Hepatocyte (in vitro differentiated cells): ENCODE data around the gene LAG3.

ENCODE experiments used
- CTCF ChIP-seq: fragments of 200-600 bp; sonication (generic); IDR thresholded peaks from 2 replicates; pipeline ENCODE4 v1.5.1; 2016; ENCODE audit warnings: antibody characterized with exemption, mild to moderate bottlenecking; ENCODE audit not compliant: poor library complexity
- EZH2 ChIP-seq: fragments of 200-600 bp; sonication (generic); IDR thresholded peaks from 2 replicates; pipeline ENCODE4 v1.6.1; 2016; ENCODE audit warnings: antibody characterized with exemption, mild to moderate bottlenecking, borderline replicate concordance
- EZH2phosphoT487 ChIP-seq: fragments of 200-600 bp; sonication (generic); IDR thresholded peaks from one replicate; pipeline ENCODE4 v1.6.1; 2018; ENCODE audit warnings: antibody characterized with exemption, mild to moderate bottlenecking, low read depth, moderate library complexity; ENCODE audit not compliant: unreplicated experiment, severe bottlenecking

GRCh38 chr12:6768437-6768914 lies 3.8 kb upstream of the LAG3 start:
- no peak for TF ChIP-seq CTCF
- no peak for TF ChIP-seq EZH2
- no peak for TF ChIP-seq EZH2phosphoT487
